ENCODE measurements around the gene TMA7. TPM values are rescaled to one million over a fixed set of nuclear protein-coding genes. Genes with fewer than 3 reads are reported as not detected.

TMA7 gene
- total and polyA plus RNA-seq, 2 of the 13 experiments (the other 11 are each of a cell fraction or from before 2014, with no cell fraction given): 100 to 486 TPM

DNA sequence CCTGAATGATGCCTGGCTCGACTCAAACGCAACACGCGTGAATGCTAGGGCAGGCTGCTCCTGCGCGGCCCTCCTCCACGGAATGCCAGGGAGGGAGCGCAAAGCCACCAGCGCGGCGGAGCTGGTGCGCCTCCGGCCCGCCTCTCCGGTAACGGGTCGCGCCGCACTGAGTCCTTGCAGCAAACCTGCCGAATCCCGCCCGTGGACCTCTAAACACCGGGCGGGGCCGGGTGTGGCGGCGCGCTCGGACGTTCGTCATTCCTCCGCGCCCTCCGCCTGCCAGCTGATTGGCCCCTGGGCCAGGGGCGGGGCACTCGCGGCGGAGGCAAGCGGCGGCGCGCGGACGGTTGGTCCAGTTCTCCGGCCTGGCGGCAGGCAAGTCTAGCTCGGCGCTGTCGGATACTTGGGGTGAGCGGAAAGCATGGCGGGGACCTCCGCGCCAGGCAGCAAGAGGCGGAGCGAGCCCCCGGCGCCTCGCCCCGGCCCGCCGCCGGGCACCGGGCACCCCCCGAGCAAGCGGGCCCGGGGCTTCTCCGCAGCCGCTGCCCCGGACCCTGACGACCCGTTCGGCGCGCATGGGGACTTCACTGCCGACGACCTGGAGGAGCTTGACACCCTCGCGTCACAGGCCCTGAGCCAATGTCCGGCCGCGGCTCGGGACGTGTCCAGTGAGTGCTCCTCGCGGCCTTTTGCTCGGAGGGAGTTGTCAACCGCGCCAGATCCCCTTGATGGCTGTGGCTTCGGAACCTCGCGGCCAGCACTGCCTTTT lies 6.6 kb downstream of the TMA7 start, which contains the start of gene ATRIP (continued):
- TF ChIP-seq, protein P1, sequence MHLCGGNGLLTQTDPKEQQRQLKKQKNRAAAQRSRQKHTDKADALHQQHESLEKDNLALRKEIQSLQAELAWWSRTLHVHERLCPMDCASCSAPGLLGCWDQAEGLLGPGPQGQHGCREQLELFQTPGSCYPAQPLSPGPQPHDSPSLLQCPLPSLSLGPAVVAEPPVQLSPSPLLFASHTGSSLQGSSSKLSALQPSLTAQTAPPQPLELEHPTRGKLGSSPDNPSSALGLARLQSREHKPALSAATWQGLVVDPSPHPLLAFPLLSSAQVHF (CRISPR knock-in tag; IDR thresholded peaks at IDR 0.05): 0 out of 2 replicates have a peak, but pooled peaks have one; percentile 58
- TF ChIP-seq, protein P2, sequence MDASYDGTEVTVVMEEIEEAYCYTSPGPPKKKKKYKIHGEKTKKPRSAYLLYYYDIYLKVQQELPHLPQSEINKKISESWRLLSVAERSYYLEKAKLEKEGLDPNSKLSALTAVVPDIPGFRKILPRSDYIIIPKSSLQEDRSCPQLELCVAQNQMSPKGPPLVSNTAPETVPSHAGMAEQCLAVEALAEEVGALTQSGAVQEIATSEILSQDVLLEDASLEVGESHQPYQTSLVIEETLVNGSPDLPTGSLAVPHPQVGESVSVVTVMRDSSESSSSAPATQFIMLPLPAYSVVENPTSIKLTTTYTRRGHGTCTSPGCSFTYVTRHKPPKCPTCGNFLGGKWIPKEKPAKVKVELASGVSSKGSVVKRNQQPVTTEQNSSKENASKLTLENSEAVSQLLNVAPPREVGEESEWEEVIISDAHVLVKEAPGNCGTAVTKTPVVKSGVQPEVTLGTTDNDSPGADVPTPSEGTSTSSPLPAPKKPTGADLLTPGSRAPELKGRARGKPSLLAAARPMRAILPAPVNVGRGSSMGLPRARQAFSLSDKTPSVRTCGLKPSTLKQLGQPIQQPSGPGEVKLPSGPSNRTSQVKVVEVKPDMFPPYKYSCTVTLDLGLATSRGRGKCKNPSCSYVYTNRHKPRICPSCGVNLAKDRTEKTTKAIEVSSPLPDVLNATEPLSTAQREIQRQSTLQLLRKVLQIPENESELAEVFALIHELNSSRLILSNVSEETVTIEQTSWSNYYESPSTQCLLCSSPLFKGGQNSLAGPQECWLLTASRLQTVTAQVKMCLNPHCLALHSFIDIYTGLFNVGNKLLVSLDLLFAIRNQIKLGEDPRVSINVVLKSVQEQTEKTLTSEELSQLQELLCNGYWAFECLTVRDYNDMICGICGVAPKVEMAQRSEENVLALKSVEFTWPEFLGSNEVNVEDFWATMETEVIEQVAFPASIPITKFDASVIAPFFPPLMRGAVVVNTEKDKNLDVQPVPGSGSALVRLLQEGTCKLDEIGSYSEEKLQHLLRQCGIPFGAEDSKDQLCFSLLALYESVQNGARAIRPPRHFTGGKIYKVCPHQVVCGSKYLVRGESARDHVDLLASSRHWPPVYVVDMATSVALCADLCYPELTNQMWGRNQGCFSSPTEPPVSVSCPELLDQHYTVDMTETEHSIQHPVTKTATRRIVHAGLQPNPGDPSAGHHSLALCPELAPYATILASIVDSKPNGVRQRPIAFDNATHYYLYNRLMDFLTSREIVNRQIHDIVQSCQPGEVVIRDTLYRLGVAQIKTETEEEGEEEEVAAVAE (CRISPR knock-in tag; IDR thresholded peaks at IDR 0.05; ENCODE audit: borderline replicate concordance): peak; percentile 75; the same call in 1 of the 2 replicates
- TF ChIP-seq ZC3H13 (CRISPR knock-in tag; IDR thresholded peaks at IDR 0.05) (peak; percentile 90), CREB1 (IDR thresholded peaks at IDR 0.05) (peak; percentile 96), CREB1 (CRISPR knock-in tag; IDR thresholded peaks at IDR 0.05) (peak; percentile 97), HOXA7 (CRISPR knock-in tag; IDR thresholded peaks at IDR 0.05) (no peak), GPN1 (CRISPR knock-in tag; IDR thresholded peaks at IDR 0.05; ENCODE audit: borderline replicate concordance) (no peak), CHCHD3 (CRISPR knock-in tag; IDR thresholded peaks at IDR 0.05) (no peak), TEAD3 (CRISPR knock-in tag; optimal IDR thresholded peaks at IDR 0.05; ENCODE audit: borderline replicate concordance) (peak; percentile 72), ZNF878 (CRISPR knock-in tag; IDR thresholded peaks at IDR 0.05) (0 out of 2 replicates have a peak, but pooled peaks have one; percentile 17), ZNF343 (CRISPR knock-in tag; IDR thresholded peaks at IDR 0.05) (no peak), KLF6 (CRISPR knock-in tag; IDR thresholded peaks at IDR 0.05) (peak; percentile 85), NKX3-1 (CRISPR knock-in tag; IDR thresholded peaks at IDR 0.05) (0 out of 2 replicates have a peak, but pooled peaks have one; percentile 35), ZNF546 (CRISPR knock-in tag; conservative IDR thresholded peaks at IDR 0.05) (peak; percentile 59; the same call in 1 of the 2 replicates), ZFP41 (CRISPR knock-in tag; IDR thresholded peaks at IDR 0.05; ENCODE audit: borderline replicate concordance) (no peak), JUNB (CRISPR knock-in tag; IDR thresholded peaks at IDR 0.05; ENCODE audit: borderline replicate concordance) (no peak), PITX1 (CRISPR knock-in tag; IDR thresholded peaks at IDR 0.05) (peak; percentile 57; the same call in 1 of the 2 replicates), HOXA5 (CRISPR knock-in tag; IDR thresholded peaks at IDR 0.05) (peak; percentile 72; the same call in 1 of the 2 replicates), NFE2 (CRISPR knock-in tag; IDR thresholded peaks at IDR 0.05) (no peak), ZNF776 (CRISPR knock-in tag; IDR thresholded peaks at IDR 0.05) (peak; percentile 76; the same call in 1 of the 2 replicates), AHR (CRISPR knock-in tag; IDR thresholded peaks at IDR 0.05) (peak; percentile 82)
- TF ChIP-seq, protein P3, sequence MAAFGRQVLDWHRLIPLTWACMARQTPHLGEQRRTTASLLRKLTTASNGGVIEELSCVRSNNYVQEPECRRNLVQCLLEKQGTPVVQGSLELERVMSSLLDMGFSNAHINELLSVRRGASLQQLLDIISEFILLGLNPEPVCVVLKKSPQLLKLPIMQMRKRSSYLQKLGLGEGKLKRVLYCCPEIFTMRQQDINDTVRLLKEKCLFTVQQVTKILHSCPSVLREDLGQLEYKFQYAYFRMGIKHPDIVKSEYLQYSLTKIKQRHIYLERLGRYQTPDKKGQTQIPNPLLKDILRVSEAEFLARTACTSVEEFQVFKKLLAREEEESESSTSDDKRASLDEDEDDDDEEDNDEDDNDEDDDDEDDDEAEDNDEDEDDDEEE (CRISPR knock-in tag; IDR thresholded peaks at IDR 0.05): peak; percentile 21; the same call in 1 of the 2 replicates
- TF ChIP-seq, protein P4, sequence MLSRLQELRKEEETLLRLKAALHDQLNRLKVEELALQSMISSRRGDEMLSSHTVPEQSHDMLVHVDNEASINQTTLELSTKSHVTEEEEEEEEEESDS (CRISPR knock-in tag; IDR thresholded peaks at IDR 0.05; ENCODE audit: borderline replicate concordance): no peak
- TF ChIP-seq, protein P5, sequence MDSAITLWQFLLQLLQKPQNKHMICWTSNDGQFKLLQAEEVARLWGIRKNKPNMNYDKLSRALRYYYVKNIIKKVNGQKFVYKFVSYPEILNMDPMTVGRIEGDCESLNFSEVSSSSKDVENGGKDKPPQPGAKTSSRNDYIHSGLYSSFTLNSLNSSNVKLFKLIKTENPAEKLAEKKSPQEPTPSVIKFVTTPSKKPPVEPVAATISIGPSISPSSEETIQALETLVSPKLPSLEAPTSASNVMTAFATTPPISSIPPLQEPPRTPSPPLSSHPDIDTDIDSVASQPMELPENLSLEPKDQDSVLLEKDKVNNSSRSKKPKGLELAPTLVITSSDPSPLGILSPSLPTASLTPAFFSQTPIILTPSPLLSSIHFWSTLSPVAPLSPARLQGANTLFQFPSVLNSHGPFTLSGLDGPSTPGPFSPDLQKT (CRISPR knock-in tag; IDR thresholded peaks at IDR 0.05; ENCODE audit: borderline replicate concordance): no peak
